Limb (tissue), 2 donors: Measurements from ENCODE around the gene BCAS3.
"Not testable (repeated sequence)": the region's sequence is repeated elsewhere in the genome, so short reads cannot be mapped to it uniquely, and the experiment has no call there.

ENCODE experiments used
- DNase-seq, 2 donors: peaks; one replicate each; pipeline ENCODE4 v3.0.0-alpha.2; 2016; ENCODE audit errors: extremely low spot score in 2 of 2

The BCAS3 gene

DNA sequence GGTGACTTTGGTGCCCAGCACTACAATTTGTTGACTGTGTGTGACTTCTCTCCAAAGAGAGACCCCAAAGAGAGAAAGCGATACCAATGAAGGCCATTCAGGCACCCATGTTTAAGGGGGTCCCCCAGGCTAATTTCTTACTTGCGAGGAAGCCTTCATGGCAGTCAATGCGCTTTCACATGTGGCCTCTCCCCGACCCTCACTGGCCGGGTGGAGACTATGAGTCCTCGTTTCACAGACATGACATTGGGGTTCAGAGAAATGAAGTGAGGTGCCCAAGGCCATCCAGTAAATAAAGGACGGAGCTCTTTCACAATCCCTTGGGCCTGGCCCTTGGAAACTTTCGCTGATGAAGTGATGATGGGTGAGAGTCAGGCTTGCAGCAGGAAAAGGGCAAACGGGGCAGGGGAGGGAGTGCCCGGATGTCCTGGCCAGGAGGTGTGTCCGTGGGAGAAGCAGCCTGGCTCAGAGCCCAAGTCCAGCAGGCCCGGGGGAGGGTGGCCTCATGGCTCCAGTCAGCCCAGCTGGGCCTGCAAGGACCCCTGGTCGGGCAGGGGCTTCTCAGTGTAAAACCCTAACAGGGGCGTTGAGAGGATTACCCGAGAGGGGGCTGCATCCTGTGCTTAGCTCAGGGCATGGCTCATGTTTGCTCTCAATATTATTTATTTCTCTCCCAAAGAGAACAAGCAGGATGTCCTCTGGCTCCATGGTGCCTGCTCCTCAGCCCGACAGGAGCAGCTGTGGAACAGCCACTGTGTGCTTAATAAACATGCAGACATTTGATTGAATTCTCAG, 736.7 kb downstream of the BCAS3 start:
- DNase-seq = no peak

DNA sequence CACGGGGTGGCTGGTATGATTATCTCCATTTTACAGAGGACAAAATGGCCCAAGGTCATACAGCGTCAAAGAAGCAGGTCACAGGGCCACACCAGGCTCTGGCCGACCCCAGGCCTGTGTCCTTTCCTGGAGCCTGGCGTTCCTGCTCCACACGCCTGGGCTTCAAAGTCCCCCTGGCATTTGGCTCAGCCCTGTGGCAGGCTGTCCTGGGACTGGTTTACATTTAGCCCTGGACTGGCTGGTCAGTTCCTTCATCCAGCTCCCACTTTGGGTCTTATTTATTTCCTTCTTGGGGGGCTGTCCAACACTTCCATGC, 737.2 kb downstream of the BCAS3 start:
- DNase-seq = no peak

DNA sequence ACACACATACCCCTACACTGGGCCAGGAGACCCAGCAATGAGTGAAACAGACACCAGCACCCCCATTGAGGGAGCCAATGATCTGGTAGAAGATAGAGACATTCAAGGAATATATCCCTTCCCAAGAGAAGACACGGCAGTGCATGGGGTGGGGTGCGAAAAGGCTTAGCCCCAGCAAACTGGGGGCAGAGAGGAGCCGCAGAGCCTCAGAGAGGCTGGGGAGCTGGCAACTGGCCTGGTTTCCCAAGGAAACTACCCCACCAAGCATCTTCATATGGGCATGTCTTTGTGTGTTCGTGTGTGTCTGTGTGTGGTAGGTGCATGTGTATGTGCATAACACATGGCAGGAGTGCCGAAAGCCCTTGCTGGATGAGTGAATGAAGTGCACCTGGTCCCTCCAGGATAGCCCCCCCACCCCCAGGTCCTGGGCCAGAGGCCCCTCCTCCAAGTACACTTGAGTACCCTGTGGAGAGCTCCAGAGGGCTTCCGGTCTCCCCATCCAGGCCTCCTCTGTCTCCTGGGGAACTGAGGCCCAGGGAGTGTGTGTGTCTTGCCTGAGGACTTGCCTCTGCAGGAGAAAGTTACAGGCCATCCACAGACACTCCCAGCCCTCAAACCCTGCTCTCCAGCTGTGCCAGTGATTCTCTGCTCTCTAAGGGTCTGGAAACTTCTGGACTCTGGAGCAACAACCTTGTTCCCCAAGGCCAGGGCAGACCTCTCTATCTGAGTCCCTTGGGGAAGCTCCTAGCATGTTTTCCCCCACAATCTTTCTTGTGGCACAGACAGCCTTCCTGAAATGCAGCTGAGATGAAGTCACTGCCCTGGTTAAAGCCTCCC, 737.9 kb downstream of the BCAS3 start:
- no peak for DNase-seq

DNA sequence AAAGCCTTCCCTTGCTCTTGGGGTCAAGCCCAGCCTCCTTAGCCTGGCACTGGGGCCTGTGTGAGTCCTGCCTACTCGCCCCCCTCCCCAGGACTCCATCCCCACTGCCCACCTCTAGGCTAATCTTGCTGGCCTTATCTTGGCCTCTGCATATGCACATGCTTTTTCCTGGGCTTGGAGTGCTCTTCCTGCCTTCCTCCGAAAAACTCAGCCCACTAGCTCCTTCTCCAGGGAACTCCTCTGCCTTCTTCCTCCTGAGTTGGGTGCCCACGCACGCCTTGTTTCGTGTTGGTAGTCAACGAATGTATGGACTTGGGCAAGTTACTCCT, 738.5 kb downstream of the BCAS3 start:
- no peak for DNase-seq

DNA sequence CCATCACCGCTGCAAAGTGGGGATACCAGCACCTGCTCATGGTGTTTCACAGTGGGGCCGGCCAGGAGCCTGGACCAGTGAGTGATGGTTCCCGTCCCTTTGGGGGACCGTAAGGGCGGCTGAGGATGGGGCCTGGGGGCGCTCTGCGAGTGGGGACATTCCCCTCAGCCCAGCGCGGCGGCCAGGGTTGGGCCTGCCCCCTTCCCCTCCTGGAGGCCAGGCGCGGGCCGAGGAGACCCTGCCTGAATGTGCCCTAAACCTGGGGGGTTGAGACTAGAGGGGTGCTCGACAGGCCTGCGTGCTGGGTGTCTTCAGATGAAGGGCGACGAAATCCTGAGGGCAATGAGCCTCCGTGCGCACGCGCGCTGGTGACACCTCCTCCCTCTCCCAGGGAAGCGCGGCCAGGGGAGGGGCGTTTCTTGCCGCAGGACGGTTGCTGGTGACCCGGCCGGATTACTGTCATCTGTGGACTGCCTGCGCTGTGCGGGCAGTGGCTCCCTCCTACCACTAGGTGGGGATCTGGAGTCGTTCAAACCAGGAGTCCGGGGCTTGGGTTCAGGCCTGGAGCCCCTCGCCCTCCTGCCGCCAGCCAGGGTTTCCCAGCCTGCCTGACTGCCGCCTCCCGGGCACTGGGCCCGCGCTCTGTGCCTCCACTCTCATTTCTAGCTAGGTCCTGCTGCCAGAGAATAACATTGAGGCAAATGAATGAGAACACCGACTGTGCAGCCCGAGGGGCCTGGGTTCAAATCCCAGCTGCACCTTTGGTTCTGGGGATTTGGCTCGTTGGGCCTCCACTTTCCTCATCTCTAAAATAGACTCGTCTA, 739.1 kb downstream of the BCAS3 start:
- DNase-seq = peak; percentile 90

DNA sequence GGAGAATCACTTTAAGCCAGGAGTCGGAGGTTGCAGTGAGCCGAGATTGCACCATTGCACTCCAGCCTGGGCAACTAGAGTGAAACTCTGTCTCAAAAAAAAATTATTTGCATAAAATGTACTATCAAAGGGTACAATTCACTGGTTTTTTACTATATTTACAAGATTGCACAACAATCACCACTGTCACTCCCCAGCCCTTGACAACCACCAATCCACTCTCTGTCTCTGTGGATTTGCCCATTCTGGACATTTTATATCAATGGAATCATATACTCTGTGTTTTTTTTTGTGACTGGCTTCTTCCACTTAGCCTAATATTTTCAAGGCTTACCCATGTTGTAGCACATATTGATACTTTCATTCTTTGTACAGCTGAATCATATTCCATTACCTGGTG, 740.8 kb downstream of the BCAS3 start:
- no peak for DNase-seq

DNA sequence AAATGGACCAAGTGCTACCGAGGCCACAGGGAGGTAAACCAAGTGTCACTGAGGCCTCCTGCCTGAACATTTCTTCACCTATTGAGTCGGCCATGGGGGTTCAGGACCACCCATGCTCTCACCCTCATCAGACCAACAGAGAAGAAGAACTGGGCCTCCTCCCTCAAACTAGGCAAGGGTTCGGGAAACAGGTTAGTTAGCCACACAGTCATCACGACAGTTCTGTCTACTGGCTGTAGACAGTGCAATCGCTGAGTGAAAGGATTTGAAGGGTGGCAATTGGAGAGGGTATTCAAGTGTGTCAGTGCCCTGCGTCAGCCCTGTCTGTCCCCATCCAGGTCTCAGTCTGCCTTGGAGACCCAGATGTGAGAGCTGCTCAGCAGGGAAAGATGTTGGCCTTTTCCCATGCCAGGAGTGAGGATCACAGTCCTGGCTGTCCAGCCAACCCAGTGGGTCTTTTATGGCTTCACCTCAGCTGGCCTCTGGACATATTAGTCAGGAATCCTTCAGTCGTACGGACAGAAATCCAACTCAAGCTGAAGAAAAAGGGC, 741.9 kb downstream of the BCAS3 start:
- DNase-seq = no peak

DNA sequence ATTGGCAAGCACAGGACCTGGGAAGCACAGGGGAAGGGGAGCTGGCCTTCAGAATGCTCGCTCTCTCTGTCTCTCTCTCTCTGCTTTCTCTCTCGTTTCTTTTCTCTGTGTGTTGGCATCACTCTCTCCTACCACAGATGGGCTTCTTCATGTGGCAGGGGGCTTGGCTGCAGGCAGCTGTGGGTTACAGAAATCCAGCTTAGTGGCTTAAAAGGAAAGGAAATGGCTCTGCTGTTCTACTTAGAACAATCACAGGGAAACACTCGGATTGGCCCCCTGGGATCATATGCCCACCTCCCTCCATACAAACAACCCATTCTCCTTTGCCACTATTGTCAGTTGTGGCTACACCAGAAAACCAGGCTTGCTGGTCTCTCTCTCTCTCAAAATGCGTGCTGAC, 742.4 kb downstream of the BCAS3 start:
- DNase-seq = no peak

DNA sequence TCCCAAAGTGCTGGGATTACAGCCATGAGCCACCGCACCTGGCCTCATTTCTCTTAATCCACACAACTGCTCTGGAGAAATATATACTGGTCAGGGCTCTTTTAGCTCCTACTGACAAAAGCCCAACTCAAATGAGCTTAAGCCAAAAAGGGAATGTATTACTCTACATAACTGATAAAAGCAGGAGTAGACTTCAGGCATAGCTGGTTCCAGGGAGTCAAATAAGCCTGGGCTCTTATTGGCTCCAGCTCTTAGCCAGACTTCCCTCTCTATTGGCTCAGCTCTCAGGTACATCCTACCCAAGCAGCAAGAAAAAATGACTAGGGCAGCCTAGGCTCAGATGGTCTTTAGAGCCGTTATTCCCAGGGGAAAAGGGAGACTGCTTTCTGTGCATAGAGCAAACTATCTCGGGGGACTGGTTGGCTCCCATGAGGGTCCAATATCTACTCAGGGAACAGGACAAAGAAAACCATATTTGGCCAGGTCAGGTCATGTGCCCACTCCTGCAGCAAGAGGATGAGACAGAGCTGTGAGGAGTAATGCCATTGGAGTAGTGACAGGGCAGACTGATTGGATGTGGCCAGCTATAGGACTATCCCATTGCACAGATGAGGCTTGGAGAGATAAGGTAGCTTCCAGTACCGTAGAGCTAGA, 743.2 kb downstream of the BCAS3 start:
- no peak for DNase-seq

DNA sequence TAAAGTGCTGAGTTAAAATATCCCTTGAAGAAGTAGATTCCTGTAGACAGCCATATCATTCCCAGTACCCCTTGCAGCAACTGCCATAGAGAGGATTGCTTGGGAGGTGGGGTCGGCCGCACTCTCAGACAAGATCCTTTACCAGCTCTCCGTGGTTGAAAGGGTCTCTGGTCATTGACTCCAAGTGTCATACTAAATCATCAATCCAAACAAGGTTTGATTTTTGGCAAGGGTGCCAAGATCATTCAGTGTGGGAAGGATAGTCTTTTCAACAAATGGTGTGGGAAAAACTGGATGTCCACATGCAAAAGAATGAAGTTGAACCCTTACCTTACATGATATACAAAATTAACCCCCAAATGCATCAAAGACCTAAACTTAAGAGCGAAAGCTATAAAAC, 743.8 kb downstream of the BCAS3 start:
- no peak for DNase-seq

DNA sequence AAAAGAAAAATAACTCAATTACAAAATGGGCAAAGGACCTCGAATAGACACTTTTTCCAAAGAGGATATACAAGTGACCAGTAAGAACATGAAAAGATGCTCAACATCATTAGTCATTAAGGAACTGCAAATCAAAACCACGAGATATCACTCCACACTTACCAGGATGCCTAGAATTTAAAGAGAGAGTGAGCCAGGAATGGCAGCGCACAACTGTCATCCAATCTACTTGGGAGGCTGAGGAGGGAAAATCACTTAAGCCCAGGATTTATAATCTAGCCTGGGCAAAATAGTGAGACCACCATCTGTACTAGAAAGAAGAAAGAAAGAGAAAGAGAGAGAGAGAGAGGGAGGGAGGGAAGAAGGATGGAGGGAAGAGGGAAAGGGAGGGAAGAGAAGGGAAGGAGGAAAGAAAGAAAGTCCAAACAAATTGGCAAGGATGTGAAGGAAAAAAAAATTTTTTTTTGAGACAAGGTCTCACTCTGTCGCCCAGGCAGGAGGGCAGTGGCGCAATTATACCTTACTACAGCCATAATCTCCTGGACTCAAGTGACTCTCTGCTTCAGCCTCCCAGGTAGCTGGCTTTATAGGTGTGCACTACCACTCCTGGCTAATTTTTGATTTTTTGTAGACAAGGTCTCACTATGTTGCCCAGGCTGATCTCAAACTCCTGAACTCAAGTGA, 744.6 kb downstream of the BCAS3 start:
- DNase-seq = no peak

DNA sequence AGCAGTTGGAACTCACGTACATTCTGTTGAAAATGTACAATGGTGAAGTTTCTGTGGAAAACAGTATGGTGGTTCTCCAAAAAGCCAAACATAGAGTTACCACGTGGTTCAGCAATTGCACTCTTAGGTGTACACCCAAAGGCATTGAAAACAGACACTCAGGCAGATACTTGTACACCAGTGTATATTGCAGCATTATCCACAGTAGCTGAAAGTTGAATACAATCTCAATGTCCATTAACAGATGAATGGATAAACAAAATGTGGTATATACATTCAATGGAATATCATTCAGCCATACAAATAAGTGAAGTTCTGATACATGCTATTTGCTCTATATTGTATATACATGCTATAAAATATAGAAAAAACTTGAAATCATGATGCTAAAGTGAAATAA, 745.2 kb downstream of the BCAS3 start:
- no peak for DNase-seq

DNA sequence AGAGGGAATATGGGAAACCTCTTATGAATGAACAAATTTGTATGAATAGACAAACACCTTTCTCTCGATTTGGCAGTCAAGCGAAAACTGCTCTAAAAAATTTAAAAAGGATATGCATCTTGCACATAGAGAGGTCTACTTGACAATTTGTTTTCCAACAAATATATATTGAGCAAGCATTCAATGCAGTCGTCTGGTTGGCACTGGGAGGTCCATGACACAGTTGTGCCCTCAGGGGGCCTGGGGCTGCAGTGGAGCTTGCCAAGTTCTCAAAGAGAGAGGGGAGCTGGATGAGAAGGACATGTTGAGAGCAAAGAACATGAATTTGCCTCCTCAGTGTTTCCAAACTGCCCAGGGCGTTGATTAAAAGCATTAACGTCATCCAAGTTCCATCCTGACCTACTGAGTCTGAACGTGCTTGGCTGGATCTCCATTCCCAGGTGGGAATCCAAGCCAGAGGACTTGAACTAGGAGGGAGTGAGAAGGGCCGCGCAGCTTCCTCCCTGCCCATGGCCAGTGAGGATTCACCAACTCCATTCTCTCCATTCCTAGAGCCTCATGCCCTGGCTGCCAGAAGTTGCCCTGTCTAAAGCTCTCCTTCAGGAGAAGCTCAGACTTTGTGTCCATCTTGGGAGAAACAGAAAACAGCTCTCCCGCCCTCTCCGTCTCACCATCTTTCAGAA, 746.5 kb downstream of the BCAS3 start:
- no peak for DNase-seq

DNA sequence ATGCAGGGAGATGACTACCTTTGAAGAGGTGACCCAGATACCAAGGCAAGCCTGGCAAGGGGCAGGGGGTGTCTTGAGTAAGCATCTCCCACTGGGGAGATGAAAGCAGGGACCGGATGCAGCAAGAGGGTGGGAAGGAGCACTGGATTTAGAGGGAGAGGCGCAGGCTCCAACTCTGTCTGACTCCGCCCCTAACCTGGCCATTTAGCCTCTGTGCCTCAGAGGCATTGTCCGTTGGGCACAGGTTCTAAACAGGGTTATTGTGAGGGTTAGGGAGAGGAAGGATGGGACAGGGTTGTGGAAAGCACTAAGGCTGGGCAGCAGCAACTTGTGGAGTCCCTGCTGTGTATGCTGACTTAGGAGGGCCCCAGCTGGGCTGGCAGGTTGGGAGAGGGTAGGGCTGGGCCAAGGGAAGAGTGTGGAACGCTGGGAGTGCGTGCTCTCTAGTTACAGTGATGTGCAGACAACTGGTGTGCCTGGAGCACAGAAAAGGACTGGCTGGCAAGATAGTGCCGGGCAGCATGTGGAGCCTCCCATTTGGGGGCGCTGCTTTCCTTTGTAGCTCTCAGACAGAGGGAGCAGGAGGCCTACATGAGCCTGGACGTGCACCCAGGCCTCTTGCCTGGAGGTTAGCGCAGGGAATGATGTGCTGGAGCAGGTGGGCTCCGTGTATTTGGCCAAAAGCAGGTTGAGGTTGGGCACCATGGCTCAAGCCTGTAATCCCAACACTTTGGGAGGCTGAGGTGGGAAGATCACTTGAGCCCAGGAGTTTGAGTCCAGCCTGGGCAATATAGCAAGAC, 748.2 kb downstream of the BCAS3 start:
- DNase-seq = no peak

DNA sequence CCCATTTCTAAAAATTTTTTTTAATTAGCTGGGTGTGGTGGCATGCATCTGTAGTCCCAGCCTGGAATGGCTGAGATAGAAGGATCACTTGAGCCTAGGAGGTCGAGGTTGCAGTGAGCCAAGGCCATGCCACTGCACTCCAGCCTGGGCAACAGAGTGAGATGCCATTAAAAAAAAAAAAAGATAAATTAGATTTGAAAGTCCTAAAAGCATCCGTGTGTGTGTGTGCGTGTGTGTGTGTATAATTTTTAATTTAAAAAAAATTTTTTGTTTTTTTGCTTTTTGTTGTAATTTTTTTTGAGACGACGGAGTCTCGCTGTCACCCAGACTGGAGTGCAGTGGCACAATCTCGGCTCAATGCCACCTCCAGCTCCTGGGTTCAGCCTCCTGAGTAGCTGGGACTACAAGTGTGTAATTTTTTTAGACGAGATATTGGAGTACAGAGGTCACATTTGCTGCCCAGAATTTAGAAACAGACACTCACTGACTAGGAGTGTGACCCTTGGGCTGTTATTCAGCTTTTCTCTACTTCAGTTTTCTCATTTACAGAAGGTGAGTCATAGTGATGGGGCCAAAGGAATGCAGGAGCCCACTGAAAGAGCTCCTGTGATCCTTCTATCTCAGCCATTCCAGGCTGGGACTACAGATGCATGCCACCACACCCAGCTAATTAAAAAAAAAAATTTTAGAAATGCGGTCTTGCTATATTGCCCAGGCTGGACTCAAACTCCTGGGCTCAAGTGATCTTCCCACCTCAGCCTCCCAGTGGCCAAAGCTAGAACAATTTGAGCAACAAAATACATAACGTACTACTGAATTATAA, 749.0 kb downstream of the BCAS3 start:
- no peak for DNase-seq

DNA sequence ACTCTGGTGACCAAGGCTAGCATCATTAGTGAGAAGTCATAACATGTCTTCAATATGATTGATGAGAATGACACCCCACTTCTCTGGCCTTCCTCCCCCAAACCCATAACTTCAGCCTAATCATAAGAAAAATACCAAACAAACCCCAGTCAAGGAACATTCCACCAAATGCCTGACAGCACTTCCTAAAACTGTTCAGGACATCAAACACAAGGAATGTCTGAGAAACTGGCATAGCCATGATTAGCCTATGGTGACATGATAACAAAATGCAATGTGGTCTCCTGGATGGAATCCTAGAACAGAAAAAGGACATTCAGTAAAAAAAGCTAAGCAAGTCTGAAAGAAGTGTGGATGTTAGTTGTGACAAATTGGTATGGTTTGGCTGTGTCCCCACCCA, 749.9 kb downstream of the BCAS3 start:
- DNase-seq = no peak

DNA sequence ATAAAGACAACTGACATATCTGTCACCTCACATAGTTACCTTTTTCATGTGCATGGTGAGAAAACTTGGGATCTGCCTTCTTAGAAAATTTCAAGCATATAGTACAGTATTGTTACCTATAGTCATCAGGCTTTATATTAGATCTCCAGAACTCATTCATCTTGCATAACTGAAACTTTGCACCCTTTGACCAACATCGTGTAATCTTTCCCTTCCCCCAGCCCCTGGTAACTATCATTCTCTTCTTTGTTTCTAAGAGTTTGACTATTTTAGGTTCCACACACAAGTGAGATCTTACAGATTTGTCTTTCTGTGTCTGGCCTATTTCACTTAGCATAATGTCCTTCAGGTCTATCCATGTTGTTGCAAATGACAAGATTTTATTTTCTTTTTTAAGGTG, 751.6 kb downstream of the BCAS3 start:
- DNase-seq = no peak

DNA sequence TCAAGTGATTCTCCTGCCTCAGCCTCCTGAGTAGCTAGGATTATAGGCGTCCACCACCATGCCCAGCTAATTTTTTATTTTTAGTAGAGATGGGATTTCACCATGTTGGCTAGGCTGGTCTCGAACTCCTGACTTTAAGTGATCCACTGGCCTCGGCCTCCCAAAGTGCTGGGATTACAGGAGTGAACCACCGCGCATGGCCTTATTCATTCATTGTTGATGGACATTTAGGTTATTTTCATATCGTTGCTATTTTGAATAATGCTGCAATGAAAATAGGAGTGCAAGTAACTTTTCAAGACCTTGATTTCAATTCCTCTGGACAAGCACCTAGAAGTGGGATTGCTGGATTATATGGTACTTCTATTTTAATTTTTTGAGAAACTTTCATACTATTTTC, 752.2 kb downstream of the BCAS3 start:
- DNase-seq = not testable (repeated sequence)
